HG03378 (cell line): ENCODE data around the gene TMEM203.

Source experiments
- ATAC-seq: cut with Tn5 transposase; IDR thresholded peaks from one replicate; pipeline ENCODE4 v1.9.1; 2021; ENCODE audit warnings: mild to moderate bottlenecking, moderate library complexity; ENCODE audit not compliant: unreplicated experiment

Gene TMEM203

GRCh38 chr9:137219757-137220316 is 14.4 kb upstream of the TMEM203 start:
- ATAC-seq = no peak

- ATAC-seq = no peak
Measured at GRCh38 chr9:137218754-137219271, 13.4 kb upstream of the TMEM203 start.

- no peak for ATAC-seq
Measured at GRCh38 chr9:137218212-137218753, 12.8 kb upstream of the TMEM203 start.

- ATAC-seq = no peak
Measured at GRCh38 chr9:137217276-137218211, 12.1 kb upstream of the TMEM203 start.

- no peak for ATAC-seq
Measured at GRCh38 chr9:137216188-137216965, 10.9 kb upstream of the TMEM203 start.

GRCh38 chr9:137215196-137215986 is 9.9 kb upstream of the TMEM203 start:
- ATAC-seq = no peak

- ATAC-seq = no peak
Measured at GRCh38 chr9:137214620-137215019, 9.2 kb upstream of the TMEM203 start.

- no peak for ATAC-seq
Measured at GRCh38 chr9:137213160-137214060, 8.0 kb upstream of the TMEM203 start.

- ATAC-seq = no peak
Measured at GRCh38 chr9:137212520-137212919, 7.1 kb upstream of the TMEM203 start.

- ATAC-seq = no peak
Measured at GRCh38 chr9:137211532-137211931, 6.1 kb upstream of the TMEM203 start.

GRCh38 chr9:137206602-137207001 is 1.2 kb upstream of the TMEM203 start:
- ATAC-seq = no peak

GRCh38 chr9:137204731-137205125 is 720 bp downstream of the TMEM203 start:
- ATAC-seq = no peak

GRCh38 chr9:137202966-137203365 is 2.5 kb downstream of the TMEM203 start:
- no peak for ATAC-seq

GRCh38 chr9:137201205-137201868 is 4.1 kb downstream of the TMEM203 start:
- ATAC-seq = no peak

- peak; percentile 82 for ATAC-seq
Measured at GRCh38 chr9:137200311-137201204, 4.9 kb downstream of the TMEM203 start, which contains the start of gene TPRN. TPRN (minus strand) TSS chr9:137200741; CDS start chr9:137200711, 30 bp downstream.

- ATAC-seq = no peak
Measured at GRCh38 chr9:137199411-137200121, 5.9 kb downstream of the TMEM203 start.

- no peak for ATAC-seq
Measured at GRCh38 chr9:137198902-137199283, 6.6 kb downstream of the TMEM203 start.
